HEK293 (cell line): Measurements from ENCODE around the gene OSBPL10.

Source experiments
- CTCF ChIA-PET: fragments of 350-600 bp; formaldehyde crosslinking; extraction: SDS; loops from one replicate; lab custom pipeline; 2021; ENCODE audit warnings: antibody characterized with exemption; lab: Yijun Ruan, JAX
- POLR2A ChIA-PET: fragments of 300-600 bp; formaldehyde crosslinking; extraction: SDS; loops from one replicate; lab custom pipeline; 2020; ENCODE audit warnings: antibody characterized with exemption, inconsistent platforms; lab: Yijun Ruan, JAX
- H3K27ac ChIP-seq: fragments of 200-500 bp; sonication (Bioruptor generic); 2 replicates; pipeline ENCODE4 v1.5.1; 2014; ENCODE audit warnings: low read depth, low read length, control low read depth, inconsistent platforms; ENCODE audit errors: extremely low read depth
- H3K36me3 ChIP-seq, 2 experiments: fragments of 200-500 bp in 1 of 2; sonication (Bioruptor generic) in 1 of 2; 1 replicate in 1 of 2; 2 replicates in 1 of 2; pipeline ENCODE4 v1.5.1; 2014 to 2017; ENCODE audit warnings: inconsistent platforms in 2 of 2, low read length in 2 of 2; ENCODE audit not compliant: control insufficient read depth in 2 of 2, insufficient read depth in 1 of 2
- H3K4me1 ChIP-seq: fragments of 200-500 bp; sonication (Bioruptor generic); 2 replicates; pipeline ENCODE4 v1.5.1; 2014; ENCODE audit warnings: mild to moderate bottlenecking, low read length, inconsistent platforms; ENCODE audit not compliant: control insufficient read depth, insufficient read depth
- H3K4me3 ChIP-seq: 2 replicates; pipeline ENCODE4 v1.5.1; 2011; ENCODE audit warnings: low read depth, mild to moderate bottlenecking, control low read depth, low read length, moderate library complexity
- H3K9me3 ChIP-seq: fragments of 200-500 bp; sonication (Bioruptor generic); 2 replicates; pipeline ENCODE4 v1.5.1; 2014; ENCODE audit warnings: low read depth, low read length, inconsistent platforms; ENCODE audit not compliant: control insufficient read depth, insufficient read depth
- BCL11A ChIP-seq: fragments of 450-650 bp; formaldehyde crosslinking; IDR thresholded peaks from 2 replicates; pipeline ENCODE4 v1.5.1; 2016; ENCODE audit warnings: low read depth, missing biosample characterization, missing genetic modification characterization
- BCL11B ChIP-seq: fragments of 450-650 bp; formaldehyde crosslinking; IDR thresholded peaks from 2 replicates; pipeline ENCODE4 v1.5.1; 2016; ENCODE audit warnings: low read depth, missing biosample characterization, missing genetic modification characterization
- GLIS2 ChIP-seq: fragments of 450-650 bp; formaldehyde crosslinking; IDR thresholded peaks from 2 replicates; pipeline ENCODE4 v1.5.1; 2016; ENCODE audit warnings: missing biosample characterization, missing genetic modification characterization
- ZEB2 ChIP-seq: fragments of 450-650 bp; formaldehyde crosslinking; IDR thresholded peaks from 2 replicates; pipeline ENCODE4 v1.5.1; 2016; ENCODE audit warnings: missing biosample characterization, missing genetic modification characterization
- ZNF133 ChIP-seq: fragments of 450-650 bp; formaldehyde crosslinking; IDR thresholded peaks from 2 replicates; pipeline ENCODE4 v1.5.1; 2016; ENCODE audit warnings: missing biosample characterization, missing genetic modification characterization
- ZNF148 ChIP-seq: fragments of 450-650 bp; formaldehyde crosslinking; IDR thresholded peaks from 2 replicates; pipeline ENCODE4 v1.5.0; 2017; ENCODE audit warnings: missing biosample characterization, missing genetic modification characterization, borderline replicate concordance
- ZNF174 ChIP-seq: fragments of 450-650 bp; formaldehyde crosslinking; IDR thresholded peaks from 2 replicates; pipeline ENCODE4 v1.5.0; 2017; ENCODE audit warnings: missing biosample characterization, mild to moderate bottlenecking, missing genetic modification characterization
- ZNF184 ChIP-seq: fragments of 450-650 bp; IDR thresholded peaks from 2 replicates; pipeline ENCODE4 v1.5.1; 2018; ENCODE audit warnings: missing biosample characterization, mild to moderate bottlenecking, missing genetic modification characterization
- ZNF202 ChIP-seq: fragments of 450-650 bp; formaldehyde crosslinking; IDR thresholded peaks from 2 replicates; pipeline ENCODE4 v1.5.1; 2016; ENCODE audit warnings: missing biosample characterization, missing genetic modification characterization, borderline replicate concordance
- ZNF341 ChIP-seq: fragments of 450-650 bp; formaldehyde crosslinking; IDR thresholded peaks from 2 replicates; pipeline ENCODE4; 2016; ENCODE audit warnings: low read depth, missing biosample characterization, missing genetic modification characterization
- ZNF350 ChIP-seq: fragments of 450-650 bp; formaldehyde crosslinking; IDR thresholded peaks from 2 replicates; pipeline ENCODE4 v1.5.0; 2017; ENCODE audit warnings: missing biosample characterization, mild to moderate bottlenecking, missing genetic modification characterization
- ZNF423 ChIP-seq: fragments of 450-650 bp; formaldehyde crosslinking; IDR thresholded peaks from 2 replicates; pipeline ENCODE4 v1.5.1; 2016; ENCODE audit warnings: missing biosample characterization, missing genetic modification characterization
- ZNF529 ChIP-seq: fragments of 450-650 bp; formaldehyde crosslinking; IDR thresholded peaks from 2 replicates; pipeline ENCODE4 v1.5.1; 2017; ENCODE audit warnings: missing genetic modification characterization, missing biosample characterization; ENCODE audit not compliant: insufficient replicate concordance
- ZNF544 ChIP-seq: fragments of 450-650 bp; formaldehyde crosslinking; IDR thresholded peaks from 2 replicates; pipeline ENCODE4 v1.5.0; 2017; ENCODE audit warnings: missing biosample characterization, missing genetic modification characterization
- ZNF549 ChIP-seq: fragments of 450-650 bp; IDR thresholded peaks from 2 replicates; pipeline ENCODE4 v1.5.1; 2018; ENCODE audit warnings: missing biosample characterization, missing genetic modification characterization, mild to moderate bottlenecking, inconsistent platforms, moderate library complexity
- ZNF677 ChIP-seq: fragments of 450-650 bp; IDR thresholded peaks from 2 replicates; pipeline ENCODE4 v1.5.0; 2018; ENCODE audit warnings: missing biosample characterization, mild to moderate bottlenecking, missing genetic modification characterization, moderate library complexity
- ZNF837 ChIP-seq: fragments of 450-650 bp; formaldehyde crosslinking; IDR thresholded peaks from 2 replicates; pipeline ENCODE4 v1.5.1; 2016; ENCODE audit warnings: missing biosample characterization, missing genetic modification characterization
- ZSCAN16 ChIP-seq: fragments of 450-650 bp; formaldehyde crosslinking; IDR thresholded peaks from 2 replicates; pipeline ENCODE4 v1.5.1; 2016; ENCODE audit warnings: missing biosample characterization, missing genetic modification characterization
- TF ChIP-seq, protein P1 (sequence below): fragments of 450-650 bp; formaldehyde crosslinking; IDR thresholded peaks from 2 replicates; pipeline ENCODE4 v1.5.1; 2016; ENCODE audit warnings: missing biosample characterization, missing genetic modification characterization
- TF ChIP-seq, protein P2 (sequence below): fragments of 450-650 bp; formaldehyde crosslinking; IDR thresholded peaks from 2 replicates; pipeline ENCODE4 v1.5.1; 2016; ENCODE audit warnings: missing biosample characterization, missing genetic modification characterization
- TF ChIP-seq, protein P3 (sequence below): fragments of 450-650 bp; formaldehyde crosslinking; IDR thresholded peaks from 2 replicates; pipeline ENCODE4 v1.5.1; 2016; ENCODE audit warnings: missing biosample characterization, missing genetic modification characterization
- TF ChIP-seq, protein P4 (sequence below): fragments of 450-650 bp; formaldehyde crosslinking; IDR thresholded peaks from 2 replicates; pipeline ENCODE4 v1.5.1; 2016; ENCODE audit warnings: missing biosample characterization, missing genetic modification characterization, low read depth

Gene OSBPL10

DNA sequence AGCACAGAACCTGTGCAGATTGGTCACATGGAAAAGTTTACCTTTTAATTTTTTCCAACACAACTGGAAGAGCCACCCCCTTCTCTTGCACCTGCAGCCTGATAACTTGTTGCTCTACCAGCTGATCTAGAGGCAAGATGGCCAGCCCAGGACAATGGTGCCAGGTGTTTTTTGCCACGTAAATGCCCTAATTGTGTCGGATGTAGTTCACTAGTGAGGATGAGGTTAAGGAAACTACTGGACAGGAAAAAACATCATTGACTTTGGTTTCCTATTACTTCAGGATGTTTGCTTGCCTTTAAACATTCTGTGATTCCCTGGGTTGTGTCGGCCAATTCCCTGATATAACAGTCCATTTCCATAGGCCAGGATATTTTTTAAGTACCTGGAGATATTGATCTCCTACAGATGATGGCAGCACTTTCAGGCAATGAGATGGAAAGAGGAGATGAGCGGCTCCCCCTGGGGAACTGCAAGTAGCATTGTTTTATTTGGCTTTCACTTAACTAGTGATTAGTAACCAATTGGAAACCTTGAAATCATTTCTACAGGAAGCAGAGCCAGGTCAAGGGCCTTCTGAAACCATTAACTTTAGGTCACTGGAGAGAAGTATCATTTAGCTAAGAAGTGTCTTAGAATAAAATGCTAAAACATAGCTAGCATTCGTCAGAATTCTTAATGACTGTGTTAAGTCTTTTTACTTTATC is 72.5 kb downstream of the OSBPL10 start:
- TF ChIP-seq ZNF549, result no peak
- TF ChIP-seq ZNF202 (tag by site-specific recombination), result no peak
- TF ChIP-seq ZNF148 (tag by site-specific recombination), result no peak
- TF ChIP-seq ZNF423 (tag by site-specific recombination), result no peak
- no peak for TF ChIP-seq ZNF677 (tag by site-specific recombination)
- no peak for TF ChIP-seq BCL11A (tag by site-specific recombination)
- TF ChIP-seq ZNF350 (tag by site-specific recombination), result no peak
- TF ChIP-seq ZEB2, result no peak
- no peak for TF ChIP-seq ZNF133
- TF ChIP-seq ZSCAN16, result no peak
- no peak for TF ChIP-seq ZNF544 (tag by site-specific recombination)
- TF ChIP-seq ZNF529 (tag by site-specific recombination), result no peak
- Histone ChIP-seq H3K4me3 (no peak overlapping the region), H3K4me1 (no peaks in the 10 kb centered on the region), H3K9me3 (no peaks in the 10 kb centered on the region), H3K27ac (no peak overlapping the region), H3K36me3 (no peaks in the 10 kb centered on the region)
- CTCF ChIA-PET, result no interaction called here
- POLR2A ChIA-PET, result no interaction called here

- Histone ChIP-seq H3K36me3 (no peaks in the 10 kb centered on the region), H3K9me3 (no peaks in the 10 kb centered on the region), H3K4me1 (no peaks in the 10 kb centered on the region), H3K4me3 (no peak overlapping the region), H3K27ac (no peak overlapping the region)
- ChIA-PET CTCF (interaction anchor here (0.6 to 0.8 kb wide), 2 partner anchors 21 to 89 kb away, joined by 3 read pairs; no protein-coding TSS in a partner anchor), POLR2A (no interaction called here)
- TF ChIP-seq ZNF174 (tag by site-specific recombination), result no peak
- TF ChIP-seq ZNF341 (tag by site-specific recombination), result no peak
- no peak for TF ChIP-seq ZNF837 (tag by site-specific recombination)
- no peak for TF ChIP-seq ZNF184
- TF ChIP-seq BCL11B (tag by site-specific recombination), result no peak
- TF ChIP-seq, protein P1, sequence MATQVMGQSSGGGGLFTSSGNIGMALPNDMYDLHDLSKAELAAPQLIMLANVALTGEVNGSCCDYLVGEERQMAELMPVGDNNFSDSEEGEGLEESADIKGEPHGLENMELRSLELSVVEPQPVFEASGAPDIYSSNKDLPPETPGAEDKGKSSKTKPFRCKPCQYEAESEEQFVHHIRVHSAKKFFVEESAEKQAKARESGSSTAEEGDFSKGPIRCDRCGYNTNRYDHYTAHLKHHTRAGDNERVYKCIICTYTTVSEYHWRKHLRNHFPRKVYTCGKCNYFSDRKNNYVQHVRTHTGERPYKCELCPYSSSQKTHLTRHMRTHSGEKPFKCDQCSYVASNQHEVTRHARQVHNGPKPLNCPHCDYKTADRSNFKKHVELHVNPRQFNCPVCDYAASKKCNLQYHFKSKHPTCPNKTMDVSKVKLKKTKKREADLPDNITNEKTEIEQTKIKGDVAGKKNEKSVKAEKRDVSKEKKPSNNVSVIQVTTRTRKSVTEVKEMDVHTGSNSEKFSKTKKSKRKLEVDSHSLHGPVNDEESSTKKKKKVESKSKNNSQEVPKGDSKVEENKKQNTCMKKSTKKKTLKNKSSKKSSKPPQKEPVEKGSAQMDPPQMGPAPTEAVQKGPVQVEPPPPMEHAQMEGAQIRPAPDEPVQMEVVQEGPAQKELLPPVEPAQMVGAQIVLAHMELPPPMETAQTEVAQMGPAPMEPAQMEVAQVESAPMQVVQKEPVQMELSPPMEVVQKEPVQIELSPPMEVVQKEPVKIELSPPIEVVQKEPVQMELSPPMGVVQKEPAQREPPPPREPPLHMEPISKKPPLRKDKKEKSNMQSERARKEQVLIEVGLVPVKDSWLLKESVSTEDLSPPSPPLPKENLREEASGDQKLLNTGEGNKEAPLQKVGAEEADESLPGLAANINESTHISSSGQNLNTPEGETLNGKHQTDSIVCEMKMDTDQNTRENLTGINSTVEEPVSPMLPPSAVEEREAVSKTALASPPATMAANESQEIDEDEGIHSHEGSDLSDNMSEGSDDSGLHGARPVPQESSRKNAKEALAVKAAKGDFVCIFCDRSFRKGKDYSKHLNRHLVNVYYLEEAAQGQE (tag by site-specific recombination), result no peak
- TF ChIP-seq, protein P2, sequence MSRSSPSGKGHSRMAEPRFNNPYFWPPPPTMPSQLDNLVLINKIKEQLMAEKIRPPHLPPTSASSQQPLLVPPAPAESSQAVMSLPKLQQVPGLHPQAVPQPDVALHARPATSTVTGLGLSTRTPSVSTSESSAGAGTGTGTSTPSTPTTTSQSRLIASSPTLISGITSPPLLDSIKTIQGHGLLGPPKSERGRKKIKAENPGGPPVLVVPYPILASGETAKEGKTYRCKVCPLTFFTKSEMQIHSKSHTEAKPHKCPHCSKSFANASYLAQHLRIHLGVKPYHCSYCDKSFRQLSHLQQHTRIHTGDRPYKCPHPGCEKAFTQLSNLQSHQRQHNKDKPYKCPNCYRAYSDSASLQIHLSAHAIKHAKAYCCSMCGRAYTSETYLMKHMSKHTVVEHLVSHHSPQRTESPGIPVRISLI (tag by site-specific recombination), result no peak
- TF ChIP-seq, protein P3, sequence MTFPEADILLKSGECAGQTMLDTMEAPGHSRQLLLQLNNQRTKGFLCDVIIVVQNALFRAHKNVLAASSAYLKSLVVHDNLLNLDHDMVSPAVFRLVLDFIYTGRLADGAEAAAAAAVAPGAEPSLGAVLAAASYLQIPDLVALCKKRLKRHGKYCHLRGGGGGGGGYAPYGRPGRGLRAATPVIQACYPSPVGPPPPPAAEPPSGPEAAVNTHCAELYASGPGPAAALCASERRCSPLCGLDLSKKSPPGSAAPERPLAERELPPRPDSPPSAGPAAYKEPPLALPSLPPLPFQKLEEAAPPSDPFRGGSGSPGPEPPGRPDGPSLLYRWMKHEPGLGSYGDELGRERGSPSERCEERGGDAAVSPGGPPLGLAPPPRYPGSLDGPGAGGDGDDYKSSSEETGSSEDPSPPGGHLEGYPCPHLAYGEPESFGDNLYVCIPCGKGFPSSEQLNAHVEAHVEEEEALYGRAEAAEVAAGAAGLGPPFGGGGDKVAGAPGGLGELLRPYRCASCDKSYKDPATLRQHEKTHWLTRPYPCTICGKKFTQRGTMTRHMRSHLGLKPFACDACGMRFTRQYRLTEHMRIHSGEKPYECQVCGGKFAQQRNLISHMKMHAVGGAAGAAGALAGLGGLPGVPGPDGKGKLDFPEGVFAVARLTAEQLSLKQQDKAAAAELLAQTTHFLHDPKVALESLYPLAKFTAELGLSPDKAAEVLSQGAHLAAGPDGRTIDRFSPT (tag by site-specific recombination), result no peak
- TF ChIP-seq, protein P4, sequence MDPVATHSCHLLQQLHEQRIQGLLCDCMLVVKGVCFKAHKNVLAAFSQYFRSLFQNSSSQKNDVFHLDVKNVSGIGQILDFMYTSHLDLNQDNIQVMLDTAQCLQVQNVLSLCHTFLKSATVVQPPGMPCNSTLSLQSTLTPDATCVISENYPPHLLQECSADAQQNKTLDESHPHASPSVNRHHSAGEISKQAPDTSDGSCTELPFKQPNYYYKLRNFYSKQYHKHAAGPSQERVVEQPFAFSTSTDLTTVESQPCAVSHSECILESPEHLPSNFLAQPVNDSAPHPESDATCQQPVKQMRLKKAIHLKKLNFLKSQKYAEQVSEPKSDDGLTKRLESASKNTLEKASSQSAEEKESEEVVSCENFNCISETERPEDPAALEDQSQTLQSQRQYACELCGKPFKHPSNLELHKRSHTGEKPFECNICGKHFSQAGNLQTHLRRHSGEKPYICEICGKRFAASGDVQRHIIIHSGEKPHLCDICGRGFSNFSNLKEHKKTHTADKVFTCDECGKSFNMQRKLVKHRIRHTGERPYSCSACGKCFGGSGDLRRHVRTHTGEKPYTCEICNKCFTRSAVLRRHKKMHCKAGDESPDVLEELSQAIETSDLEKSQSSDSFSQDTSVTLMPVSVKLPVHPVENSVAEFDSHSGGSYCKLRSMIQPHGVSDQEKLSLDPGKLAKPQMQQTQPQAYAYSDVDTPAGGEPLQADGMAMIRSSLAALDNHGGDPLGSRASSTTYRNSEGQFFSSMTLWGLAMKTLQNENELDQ, result no peak
- TF ChIP-seq GLIS2 (tag by site-specific recombination), result no peak
Observed at GRCh38 chr3:31906182-31906581, 74.9 kb downstream of the OSBPL10 start.
